Measurements from ENCODE around the gene MAPK8IP2.
"Not testable (repeated sequence)": the region's sequence is repeated elsewhere in the genome, so short reads cannot be mapped to it uniquely, and the experiment has no call there.

MAPK8IP2 gene

GRCh38 chr22:50640857-50641647 is 40.5 kb downstream of the MAPK8IP2 start:
- no peak for DNase-seq

GRCh38 chr22:50641696-50642607 is 41.4 kb downstream of the MAPK8IP2 start:
- no peak for DNase-seq

- DNase-seq, result not testable (repeated sequence)
These were observed 42.6 kb downstream of the MAPK8IP2 start for GRCh38 chr22:50643021-50643820.

GRCh38 chr22:50643821-50644101 is 43.2 kb downstream of the MAPK8IP2 start:
- DNase-seq, result not testable (repeated sequence)

GRCh38 chr22:50653256-50653655 is 52.7 kb downstream of the MAPK8IP2 start:
- no peak for DNase-seq

GRCh38 chr22:50654664-50655063 is 54.1 kb downstream of the MAPK8IP2 start:
- not testable (repeated sequence) for DNase-seq

GRCh38 chr22:50656122-50657070 is 55.8 kb downstream of the MAPK8IP2 start:
- no peak for DNase-seq

GRCh38 chr22:50657925-50658324 is 57.3 kb downstream of the MAPK8IP2 start:
- DNase-seq, result no peak

GRCh38 chr22:50659711-50660110 is 59.1 kb downstream of the MAPK8IP2 start:
- DNase-seq, result not testable (repeated sequence)

GRCh38 chr22:50660306-50660705 is 59.7 kb downstream of the MAPK8IP2 start:
- no peak for DNase-seq
